ENCODE results near the gene MRPS33. TPM values are rescaled to one million over a fixed set of nuclear protein-coding genes. Genes with fewer than 3 reads are reported as not detected.

The MRPS33 gene
- total and polyA plus RNA-seq, 10 of the 15 experiments (the other 5 are each of a cell fraction or from before 2014, with no cell fraction given) = 48.4 to 372 (median 124) TPM

DNA sequence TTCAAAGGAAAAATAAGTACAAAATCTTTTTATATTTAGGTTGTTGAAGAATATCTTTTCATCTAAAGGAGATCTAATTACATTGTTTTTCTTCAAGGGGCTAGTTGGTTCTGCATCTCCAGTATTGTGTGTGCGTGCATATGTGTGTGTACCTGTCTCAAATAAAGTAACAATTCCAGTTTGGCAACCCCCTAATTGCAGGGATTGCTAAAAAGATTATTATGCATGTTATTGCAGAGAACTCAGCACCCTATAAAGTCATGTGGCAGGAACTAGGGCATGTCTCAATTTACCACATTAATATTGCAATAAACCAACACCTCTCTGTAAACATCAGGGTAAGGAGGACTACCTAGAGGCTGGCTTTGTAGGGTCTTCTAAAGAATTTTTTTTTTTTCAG is 37.0 kb downstream of the MRPS33 start (continued):
- TF ChIP-seq, protein P1, sequence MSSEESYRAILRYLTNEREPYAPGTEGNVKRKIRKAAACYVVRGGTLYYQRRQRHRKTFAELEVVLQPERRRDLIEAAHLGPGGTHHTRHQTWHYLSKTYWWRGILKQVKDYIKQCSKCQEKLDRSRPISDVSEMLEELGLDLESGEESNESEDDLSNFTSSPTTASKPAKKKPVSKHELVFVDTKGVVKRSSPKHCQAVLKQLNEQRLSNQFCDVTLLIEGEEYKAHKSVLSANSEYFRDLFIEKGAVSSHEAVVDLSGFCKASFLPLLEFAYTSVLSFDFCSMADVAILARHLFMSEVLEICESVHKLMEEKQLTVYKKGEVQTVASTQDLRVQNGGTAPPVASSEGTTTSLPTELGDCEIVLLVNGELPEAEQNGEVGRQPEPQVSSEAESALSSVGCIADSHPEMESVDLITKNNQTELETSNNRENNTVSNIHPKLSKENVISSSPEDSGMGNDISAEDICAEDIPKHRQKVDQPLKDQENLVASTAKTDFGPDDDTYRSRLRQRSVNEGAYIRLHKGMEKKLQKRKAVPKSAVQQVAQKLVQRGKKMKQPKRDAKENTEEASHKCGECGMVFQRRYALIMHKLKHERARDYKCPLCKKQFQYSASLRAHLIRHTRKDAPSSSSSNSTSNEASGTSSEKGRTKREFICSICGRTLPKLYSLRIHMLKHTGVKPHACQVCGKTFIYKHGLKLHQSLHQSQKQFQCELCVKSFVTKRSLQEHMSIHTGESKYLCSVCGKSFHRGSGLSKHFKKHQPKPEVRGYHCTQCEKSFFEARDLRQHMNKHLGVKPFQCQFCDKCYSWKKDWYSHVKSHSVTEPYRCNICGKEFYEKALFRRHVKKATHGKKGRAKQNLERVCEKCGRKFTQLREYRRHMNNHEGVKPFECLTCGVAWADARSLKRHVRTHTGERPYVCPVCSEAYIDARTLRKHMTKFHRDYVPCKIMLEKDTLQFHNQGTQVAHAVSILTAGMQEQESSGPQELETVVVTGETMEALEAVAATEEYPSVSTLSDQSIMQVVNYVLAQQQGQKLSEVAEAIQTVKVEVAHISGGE (CRISPR knock-in tag; IDR thresholded peaks at IDR 0.05) = no peak
- TF ChIP-seq CHD4 (IDR thresholded peaks at IDR 0.05) (no peak), FOXK2 (IDR thresholded peaks at IDR 0.05) (no peak), POLR2AphosphoS2 (IDR thresholded peaks at IDR 0.05; ENCODE audit: low read depth, low read length) (no peak), SREBF1 (IDR thresholded peaks at IDR 0.05; ENCODE audit: low read length) (no peak)

DNA sequence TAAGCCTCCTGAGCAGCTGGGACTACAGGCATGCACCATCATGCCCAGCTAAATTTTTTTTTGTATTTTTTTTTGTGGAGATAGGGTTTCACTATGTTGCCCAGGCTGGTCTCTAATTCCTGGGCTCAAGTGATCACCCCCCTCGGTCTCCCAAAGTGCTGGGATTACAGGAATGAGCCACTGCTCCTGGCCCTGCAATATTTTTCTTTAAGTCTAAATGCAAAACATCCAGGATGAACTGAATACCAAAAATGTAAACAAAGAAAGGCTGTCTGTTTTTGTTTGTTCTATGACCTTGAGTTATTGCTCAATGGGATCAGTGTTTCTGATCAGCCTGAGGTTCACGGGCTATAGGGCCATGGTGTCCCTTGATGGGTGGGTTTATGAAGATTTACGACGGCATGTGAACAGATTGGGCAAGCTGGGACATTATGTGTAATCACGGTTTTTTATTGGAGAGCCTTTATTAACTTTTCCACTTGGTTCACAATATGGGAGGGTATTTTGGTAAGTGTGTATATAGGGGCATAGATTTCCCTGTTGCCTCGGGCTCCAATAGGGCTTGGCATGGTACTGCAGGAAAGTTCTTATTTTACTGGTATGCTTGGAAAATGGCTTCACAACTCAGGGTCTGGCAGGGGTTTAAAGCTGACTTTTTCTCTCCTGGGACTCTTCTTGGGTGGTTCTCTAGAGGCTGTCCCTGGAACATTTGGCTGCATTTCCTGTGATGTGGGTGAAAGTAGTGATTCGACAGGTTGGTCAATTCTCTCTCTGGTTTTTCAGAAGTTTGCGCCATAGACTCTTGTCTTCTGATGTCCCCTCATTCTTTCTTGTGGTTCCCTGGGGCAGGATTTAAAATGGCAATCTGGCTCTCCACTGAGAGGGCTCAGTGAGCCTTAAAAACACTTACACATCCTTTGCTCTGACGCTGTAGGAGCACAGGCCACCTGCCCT is 41.6 kb downstream of the MRPS33 start:
- ATAC-seq = no peak
- FAIRE-seq = no peak
- no peaks in the 10 kb centered on the region for H3K79me2 ChIP-seq (ENCODE audit: control insufficient read depth, insufficient read depth, low read length)
- ChIA-PET SMC1A (ENCODE audit: uncharacterized antibody, unreplicated experiment) (no interaction called here), CTCF (interaction anchor here (1.3 kb wide), 2 partner anchors 10 to 298 kb away, joined by 3 to 5 read pairs; no protein-coding TSS in a partner anchor), POLR2A (no interaction called here), RAD21 (ENCODE audit: unreplicated experiment) (no interaction called here)
- no peaks in the 10 kb centered on the region for H3K27me3 ChIP-seq (replicated peaks in 1 of 2; ENCODE audit: control insufficient read depth in 2 of 2, insufficient read depth in 2 of 2, low read length in 1 of 2)
- no peak for DNase-seq (ENCODE audit: low read depth, low spot score)
- no peak overlapping the region for H3K9ac ChIP-seq (ENCODE audit: control insufficient read depth, insufficient read depth, low read length)
- intact Hi-C loops (cut with micrococcal nuclease; ENCODE audit: unreplicated experiment) (no loop called here), in situ Hi-C loops (cut with MboI) (no loop called here)
- H3K4me2 ChIP-seq (ENCODE audit: control insufficient read depth, insufficient read depth) = no peak overlapping the region
- no peak overlapping the region for H2AFZ ChIP-seq (ENCODE audit: control insufficient read depth, low read depth, low read length)
- no peak for TF ChIP-seq SUPT20H (IDR thresholded peaks at IDR 0.05; ENCODE audit: borderline replicate concordance, control insufficient read depth, low read depth, low read length)
- no peaks in the 10 kb centered on the region for H3K36me3 ChIP-seq (ENCODE audit: control insufficient read depth in 2 of 2, insufficient read depth in 2 of 2, low read length in 1 of 2)
- H3K27ac ChIP-seq (ENCODE audit: control insufficient read depth, insufficient read depth) = no peak overlapping the region
- no peaks in the 10 kb centered on the region for H4K20me1 ChIP-seq (ENCODE audit: control insufficient read depth, insufficient read depth)
- no peak overlapping the region for H3K4me3 ChIP-seq
- BruUV-seq (replicated peaks) = no TSS peak
- H3K9me3 ChIP-seq (replicated peaks; ENCODE audit: control insufficient read depth, insufficient read depth, low read length) = no peaks in the 10 kb centered on the region
- WGBS (ENCODE audit: insufficient coverage, insufficient replicate concordance, low lambda C conversion rate, missing lambda C conversion rate) = 51% methylated on average over 9 of the region's 9 CpGs
- no peaks in the 10 kb centered on the region for H3K4me1 ChIP-seq (ENCODE audit: control insufficient read depth, insufficient read depth, low read length)

Data from GM12878 (cell line).